Large intestine (tissue), 3 donors: ENCODE results near the gene GUCY1A2. TPM values are rescaled to one million over a fixed set of nuclear protein-coding genes. Genes with fewer than 3 reads are reported as not detected.

Source experiments
- DNase-seq, 2 donors: peaks; one replicate each; pipeline versions ENCODE4 v3.0.0 to v3.0.0-alpha.2; 2013
- H3K27ac ChIP-seq: one replicate; pipeline ENCODE4 v1.5.1; 2013; ENCODE audit warnings: low read length
- H3K27me3 ChIP-seq: 2 replicates; pipeline ENCODE4 v1.6.1; 2013; ENCODE audit warnings: low read length; ENCODE audit not compliant: control insufficient read depth, insufficient read depth
- H3K36me3 ChIP-seq: 2 replicates; pipeline ENCODE4 v1.6.1; 2013; ENCODE audit warnings: low read length; ENCODE audit not compliant: control insufficient read depth, insufficient read depth
- H3K4me1 ChIP-seq: one replicate; pipeline ENCODE4 v1.6.1; 2013; ENCODE audit warnings: low read length; ENCODE audit not compliant: control insufficient read depth, insufficient read depth
- H3K4me3 ChIP-seq: one replicate; pipeline ENCODE4 v1.5.1; 2013; ENCODE audit warnings: low read length
- H3K9me3 ChIP-seq: one replicate; pipeline ENCODE4 v1.6.1; 2013; ENCODE audit warnings: mild to moderate bottlenecking, low read depth, low read length, moderate library complexity; ENCODE audit not compliant: control insufficient read depth
- WGBS: methylation state at CpG from one replicate; pipeline ENCODE4 v1.1.5; 2013; ENCODE audit warnings: low lambda C conversion rate; ENCODE audit not compliant: insufficient coverage; 5-methylcytosine and 5-hydroxymethylcytosine counted together
- polyA plus RNA-seq: library from polyadenylated mRNA; unstranded; fragments of 120-200 nt; gene quantifications from one replicate; pipeline ENCODE4 v1.2.1, GENCODE V29; 2013

The GUCY1A2 gene
- polyA plus RNA-seq, 1 donor = 4.0 TPM

DNA sequence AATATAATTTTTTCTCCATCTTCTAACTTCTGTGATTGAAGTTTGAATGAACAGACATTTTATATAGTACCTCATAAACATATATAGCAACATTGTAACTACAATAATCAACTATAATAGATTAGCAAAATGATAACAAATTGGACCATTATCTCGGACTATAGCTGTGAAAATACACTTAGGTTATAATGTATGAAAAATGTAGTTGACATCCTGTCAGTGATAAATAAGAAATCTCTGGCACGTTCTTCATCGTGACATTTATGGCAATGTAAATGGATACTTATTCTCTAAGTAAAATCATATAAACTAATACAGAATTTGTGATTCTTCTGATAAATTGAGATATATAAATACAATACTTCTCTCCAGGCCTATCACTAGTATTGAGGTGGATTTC, 333.3 kb downstream of the GUCY1A2 start:
- DNase-seq = no peak
- WGBS = 90% methylated on average over 1 of the region's 3 CpGs
- no peaks in the 10 kb centered on the region for H3K9me3 ChIP-seq
- H3K27ac ChIP-seq = no peak overlapping the region
- H3K27me3 ChIP-seq = no peaks in the 10 kb centered on the region
- H3K36me3 ChIP-seq = no peaks in the 10 kb centered on the region
- H3K4me1 ChIP-seq = no peaks in the 10 kb centered on the region
- no peak overlapping the region for H3K4me3 ChIP-seq

DNA sequence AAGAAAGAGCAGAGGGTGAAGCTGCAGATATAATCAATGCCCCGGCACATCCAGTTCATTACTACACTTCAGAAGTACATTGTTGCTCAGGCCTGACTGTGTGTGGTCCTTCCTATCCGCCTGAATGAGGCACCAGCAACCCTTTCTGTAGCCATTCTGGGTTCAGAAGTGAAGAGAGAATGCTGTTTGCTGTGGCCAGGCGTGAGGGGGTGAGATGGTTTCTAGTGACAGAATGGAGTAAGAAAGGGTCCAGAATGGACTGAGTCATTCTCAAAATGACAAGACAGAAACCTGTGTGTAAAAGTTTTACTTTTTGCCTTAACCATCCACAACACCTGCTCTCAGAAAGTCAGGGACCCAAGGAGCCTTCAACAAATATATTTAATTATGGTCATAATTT, 334.8 kb downstream of the GUCY1A2 start:
- Histone ChIP-seq H3K4me1 (no peaks in the 10 kb centered on the region), H3K36me3 (no peaks in the 10 kb centered on the region), H3K27me3 (no peaks in the 10 kb centered on the region), H3K9me3 (no peaks in the 10 kb centered on the region), H3K4me3 (no peak overlapping the region), H3K27ac (no peak overlapping the region)
- WGBS = 100% methylated on average over 1 of the region's 3 CpGs
- no peak for DNase-seq

DNA sequence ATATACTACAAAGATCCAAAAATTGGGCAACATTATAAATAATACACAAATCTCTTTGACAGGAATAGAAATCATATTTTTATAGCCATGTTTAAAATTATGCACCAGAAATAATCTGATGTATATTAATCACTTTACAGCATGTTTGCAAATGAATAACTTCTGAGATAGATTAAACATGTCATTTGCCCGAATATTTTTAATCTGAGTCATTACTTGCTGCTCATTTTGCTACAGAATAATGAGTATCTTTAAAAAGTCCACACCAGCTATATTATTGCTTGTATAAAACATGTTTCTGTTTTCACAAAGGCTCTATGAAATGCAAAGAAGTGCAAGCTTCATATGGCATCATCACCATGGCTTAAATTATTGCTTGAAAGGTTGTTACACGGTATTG, 336.8 kb downstream of the GUCY1A2 start:
- no peak for DNase-seq
- Histone ChIP-seq H3K27ac (no peak overlapping the region), H3K27me3 (no peaks in the 10 kb centered on the region), H3K9me3 (no peaks in the 10 kb centered on the region), H3K4me3 (no peak overlapping the region), H3K36me3 (no peaks in the 10 kb centered on the region), H3K4me1 (no peaks in the 10 kb centered on the region)
- WGBS = 100% methylated on average over 1 of the region's 2 CpGs

DNA sequence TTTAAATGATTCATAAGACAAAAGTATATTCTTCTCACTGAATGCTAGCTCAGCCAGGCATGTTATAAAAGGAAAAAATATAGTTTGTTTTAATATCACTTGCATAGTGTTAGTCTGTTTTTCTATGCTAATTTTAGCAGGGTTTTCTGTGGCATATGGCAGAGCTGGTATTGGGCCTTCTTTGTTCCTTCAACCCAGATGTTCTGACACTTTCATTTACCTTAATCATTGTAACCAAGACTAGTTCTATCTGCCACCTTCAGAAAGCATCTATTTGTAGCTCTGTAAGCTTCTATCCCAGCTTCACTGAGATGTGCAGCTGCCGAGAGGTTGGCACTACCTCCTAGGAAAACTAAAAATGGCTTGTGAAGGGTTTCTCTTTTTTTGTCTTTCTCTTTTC, 338.7 kb downstream of the GUCY1A2 start:
- no peaks in the 10 kb centered on the region for H3K27me3 ChIP-seq
- no peaks in the 10 kb centered on the region for H3K4me1 ChIP-seq
- H3K4me3 ChIP-seq = no peak overlapping the region
- no peak overlapping the region for H3K27ac ChIP-seq
- H3K36me3 ChIP-seq = no peaks in the 10 kb centered on the region
- no peaks in the 10 kb centered on the region for H3K9me3 ChIP-seq
- no peak for DNase-seq
- WGBS = no CpG with 5 or more reads among the region's 1 CpG

DNA sequence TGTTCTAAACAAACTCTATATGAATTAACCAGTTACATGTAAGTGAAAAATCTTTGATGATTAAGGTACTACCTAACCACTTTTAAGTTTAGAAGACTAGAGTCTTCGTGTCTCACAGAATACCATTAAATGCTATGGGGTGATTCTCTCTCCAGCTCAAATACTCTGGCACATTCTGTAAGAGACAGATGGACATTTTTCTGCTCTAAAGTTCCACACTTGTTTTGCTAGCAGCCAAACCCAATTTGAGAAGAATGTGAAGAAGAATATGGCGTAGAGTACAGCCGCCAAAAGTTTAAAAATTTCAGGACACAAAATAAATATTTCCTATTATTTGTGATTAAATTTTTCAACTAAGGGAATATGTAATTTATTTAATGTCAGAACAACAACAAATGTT, 339.1 kb downstream of the GUCY1A2 start:
- 94% methylated on average over 2 of the region's 3 CpGs for WGBS
- no peaks in the 10 kb centered on the region for H3K36me3 ChIP-seq
- no peaks in the 10 kb centered on the region for H3K9me3 ChIP-seq
- H3K27me3 ChIP-seq = no peaks in the 10 kb centered on the region
- no peak for DNase-seq
- H3K27ac ChIP-seq = no peak overlapping the region
- no peak overlapping the region for H3K4me3 ChIP-seq
- H3K4me1 ChIP-seq = no peaks in the 10 kb centered on the region

DNA sequence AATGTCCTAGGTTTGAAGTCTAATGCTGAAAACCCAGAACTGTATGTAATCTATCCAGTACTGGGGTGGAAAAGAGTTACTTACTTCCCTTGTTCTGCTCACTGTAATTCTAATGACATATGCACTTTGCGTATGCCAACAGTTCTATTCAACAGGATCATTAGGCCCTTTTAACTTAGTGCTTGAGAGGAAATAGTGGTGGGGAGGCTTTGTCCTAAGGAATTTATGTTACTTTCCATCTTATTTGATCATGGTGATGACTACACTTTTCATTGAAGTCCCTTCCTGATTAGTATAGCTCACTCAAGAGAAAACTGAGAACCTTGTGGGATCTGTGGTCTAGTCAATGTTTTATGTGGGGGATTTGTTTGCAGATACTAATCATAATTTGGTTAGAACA, 348.2 kb downstream of the GUCY1A2 start:
- WGBS = no CpG with 5 or more reads among the region's 1 CpG
- Histone ChIP-seq H3K27me3 (no peaks in the 10 kb centered on the region), H3K36me3 (no peaks in the 10 kb centered on the region), H3K4me3 (no peak overlapping the region), H3K4me1 (no peaks in the 10 kb centered on the region), H3K27ac (no peak overlapping the region), H3K9me3 (no peaks in the 10 kb centered on the region)
- DNase-seq = no peak

DNA sequence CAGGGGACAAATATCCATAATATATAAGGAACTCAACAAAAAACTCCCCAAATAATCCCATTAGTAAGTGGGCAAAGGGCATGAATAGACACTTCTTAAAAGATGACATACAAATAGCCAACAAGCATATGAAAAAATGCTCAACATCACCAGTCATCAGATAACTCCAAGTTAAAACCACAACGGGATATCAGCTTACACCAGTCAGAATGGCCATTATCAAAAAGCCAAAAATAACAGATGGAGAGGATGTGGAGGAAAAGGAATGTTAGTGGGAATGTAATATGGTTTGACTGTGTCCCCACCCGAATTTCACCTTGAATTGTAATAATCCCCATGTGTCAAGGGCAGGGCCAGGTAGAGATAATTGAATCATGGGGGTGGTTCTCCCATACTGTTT, 350.1 kb downstream of the GUCY1A2 start:
- WGBS = 100% methylated on average over 1 of the region's 2 CpGs
- no peaks in the 10 kb centered on the region for H3K4me1 ChIP-seq
- no peaks in the 10 kb centered on the region for H3K36me3 ChIP-seq
- H3K9me3 ChIP-seq = no peaks in the 10 kb centered on the region
- H3K4me3 ChIP-seq = no peak overlapping the region
- no peak for DNase-seq
- no peak overlapping the region for H3K27ac ChIP-seq
- no peaks in the 10 kb centered on the region for H3K27me3 ChIP-seq

DNA sequence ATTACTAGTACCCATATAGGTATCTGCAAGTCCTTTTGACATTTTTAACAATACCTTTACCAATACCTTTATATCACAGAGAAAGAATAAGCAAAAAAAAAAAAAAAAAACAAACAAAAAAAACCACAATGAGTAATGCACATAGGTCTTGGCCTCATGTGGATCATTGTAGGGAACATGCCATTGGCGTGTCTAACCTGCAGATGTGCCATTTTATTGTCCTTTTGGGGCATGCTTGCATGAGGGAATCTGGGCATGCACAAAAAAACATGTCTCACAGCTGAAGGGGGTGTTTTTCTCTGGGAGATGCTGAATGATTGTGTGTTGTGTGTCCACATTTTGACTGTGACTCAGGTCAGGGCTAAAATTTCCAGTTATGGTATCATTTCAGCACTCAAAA, 361.6 kb downstream of the GUCY1A2 start:
- no peak for DNase-seq
- Histone ChIP-seq H3K27me3 (no peaks in the 10 kb centered on the region), H3K36me3 (no peaks in the 10 kb centered on the region), H3K4me3 (no peak overlapping the region), H3K9me3 (no peaks in the 10 kb centered on the region), H3K4me1 (no peaks in the 10 kb centered on the region), H3K27ac (no peak overlapping the region)
- WGBS = no CpG with 5 or more reads among the region's 1 CpG

DNA sequence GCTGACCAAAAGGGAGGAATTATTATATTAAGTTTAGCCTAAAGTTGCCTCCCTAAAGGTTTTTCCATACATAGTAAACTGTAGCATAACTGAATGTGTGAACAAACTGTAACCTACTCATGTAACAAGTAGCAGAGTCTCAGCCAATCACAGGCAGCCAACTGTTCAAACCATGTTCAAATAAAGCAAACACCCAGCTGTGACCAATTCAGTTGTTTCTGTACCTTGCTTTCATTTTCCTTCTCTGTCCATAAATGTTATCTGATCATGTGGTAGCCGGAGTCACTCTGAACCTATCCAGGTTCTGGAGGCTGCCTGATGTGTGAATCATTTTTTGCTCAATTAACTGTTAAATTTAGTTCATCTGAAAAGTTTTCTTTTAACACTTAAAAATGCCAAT, 373.5 kb downstream of the GUCY1A2 start:
- peak in 1 of 2 donors; percentile 36 for DNase-seq
- Histone ChIP-seq H3K9me3 (peaks cover 5% of the 10 kb centered on the region), H3K27me3 (no peaks in the 10 kb centered on the region), H3K36me3 (no peaks in the 10 kb centered on the region), H3K4me3 (no peak overlapping the region), H3K27ac (no peak overlapping the region), H3K4me1 (no peaks in the 10 kb centered on the region)
- WGBS = 29% methylated on average over 1 of the region's 1 CpG

DNA sequence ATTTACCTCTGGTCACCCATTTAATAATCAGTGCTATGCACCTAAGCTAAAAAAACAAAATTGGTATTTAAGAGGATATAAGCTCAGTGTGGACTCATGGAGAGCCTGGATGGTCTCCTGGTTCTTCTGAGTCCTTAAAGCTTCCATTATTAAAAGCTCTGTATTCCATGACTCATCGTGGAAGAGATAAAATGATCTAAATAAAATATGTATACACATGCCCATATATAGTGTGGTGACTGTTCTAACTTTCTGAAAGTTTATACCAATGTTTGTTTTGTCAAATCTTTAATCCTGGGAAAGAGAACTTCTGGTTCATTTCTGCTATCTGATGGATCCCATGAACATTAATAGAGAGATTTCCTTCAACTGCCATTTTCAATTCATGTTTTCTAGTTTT, 375.9 kb downstream of the GUCY1A2 start:
- Histone ChIP-seq H3K4me1 (no peaks in the 10 kb centered on the region), H3K27ac (no peak overlapping the region), H3K4me3 (no peak overlapping the region), H3K9me3 (peaks cover 5% of the 10 kb centered on the region), H3K27me3 (no peaks in the 10 kb centered on the region), H3K36me3 (no peaks in the 10 kb centered on the region)
- no CpG with 5 or more reads among the region's 1 CpG for WGBS
- DNase-seq = no peak

DNA sequence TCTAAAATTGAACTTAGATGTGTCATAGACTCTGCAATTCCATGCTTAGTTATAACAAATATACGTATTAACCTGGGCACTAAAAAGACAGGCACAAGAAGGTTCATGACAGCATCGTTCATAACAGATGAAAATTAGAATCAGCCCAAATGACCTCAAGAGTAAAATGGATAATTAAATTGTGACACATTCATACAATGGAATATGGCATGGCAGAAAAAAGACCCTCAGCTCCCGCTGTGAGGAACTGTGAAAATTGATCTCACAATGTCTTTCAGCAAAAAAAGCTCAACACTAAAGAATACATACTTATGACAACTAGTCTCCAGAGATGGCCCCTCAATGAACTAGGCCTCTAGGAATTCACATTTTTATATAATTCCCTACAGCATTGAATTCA, 386.0 kb downstream of the GUCY1A2 start:
- H3K27ac ChIP-seq = no peak overlapping the region
- H3K36me3 ChIP-seq = no peaks in the 10 kb centered on the region
- peaks cover 4% of the 10 kb centered on the region for H3K9me3 ChIP-seq
- WGBS = 100% methylated on average over 1 of the region's 3 CpGs
- DNase-seq = no peak
- no peaks in the 10 kb centered on the region for H3K4me1 ChIP-seq
- no peaks in the 10 kb centered on the region for H3K27me3 ChIP-seq
- no peak overlapping the region for H3K4me3 ChIP-seq
